SKM-1 treated with dmso at 0.1 percent for 144 hours (cell line): ENCODE measurements around the gene LRMDA.
"Not testable (repeated sequence)": the region's sequence is repeated elsewhere in the genome, so short reads cannot be mapped to it uniquely, and the experiment has no call there.

Source experiments
- DNase-seq: peaks from one replicate; lab custom pipeline; 2025; ENCODE audit not compliant: unreplicated experiment; lab: John Stamatoyannopoulos, UW

LRMDA gene

DNA sequence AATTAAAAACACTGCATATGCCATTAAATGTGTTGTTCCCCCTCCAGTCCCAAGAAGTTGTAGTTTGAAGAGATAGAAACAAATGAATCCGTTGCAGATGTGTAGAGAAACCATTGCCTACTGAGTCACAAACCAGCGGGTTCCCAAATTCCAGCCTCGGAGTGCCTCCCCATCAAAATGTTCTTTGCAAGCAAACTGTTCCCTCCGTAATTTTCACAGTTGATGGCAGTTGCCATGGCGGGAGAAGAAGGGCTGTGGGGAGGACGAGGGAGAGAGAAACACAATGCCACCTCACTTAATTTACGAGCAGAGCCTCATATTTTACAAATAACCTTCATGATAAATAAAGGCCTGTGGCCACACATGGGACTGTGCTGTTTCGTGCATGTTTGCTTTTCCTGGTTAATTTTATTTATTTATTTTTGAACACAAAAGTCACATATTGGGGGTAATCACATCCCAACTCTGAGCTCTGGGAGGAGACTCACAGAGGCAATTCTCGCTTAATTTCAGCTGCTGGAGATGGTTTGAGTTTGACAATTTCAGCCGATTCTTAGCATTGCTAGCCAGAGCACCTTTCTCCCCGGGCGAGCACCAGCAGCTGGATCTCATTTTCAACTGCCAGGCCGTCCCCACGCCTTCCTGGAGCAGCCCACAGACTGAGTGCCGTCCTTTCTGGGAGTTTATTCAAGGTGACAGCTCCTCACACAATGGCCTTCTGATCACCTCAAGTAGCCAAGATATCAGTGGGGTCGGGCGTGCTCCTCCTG, 1122.0 kb downstream of the LRMDA start:
- DNase-seq = no peak

DNA sequence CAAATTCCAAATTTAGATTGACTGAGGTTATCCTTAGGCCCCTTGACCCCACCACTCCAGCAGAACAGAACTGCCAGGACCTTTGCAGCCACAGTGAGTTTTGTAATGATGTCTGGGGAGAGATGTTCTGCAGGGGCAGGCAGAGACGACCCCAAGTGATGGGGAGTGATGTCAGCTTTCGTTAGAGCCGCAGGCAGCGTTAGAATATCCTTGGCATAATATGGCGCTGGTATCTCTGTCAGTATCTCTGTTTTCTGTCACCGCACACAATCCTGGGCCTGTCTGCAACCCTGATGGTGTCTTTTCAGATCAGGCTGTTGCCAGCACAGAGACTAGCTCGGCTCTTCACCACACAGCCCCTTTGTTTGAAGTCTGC, 1122.6 kb downstream of the LRMDA start:
- DNase-seq = no peak

DNA sequence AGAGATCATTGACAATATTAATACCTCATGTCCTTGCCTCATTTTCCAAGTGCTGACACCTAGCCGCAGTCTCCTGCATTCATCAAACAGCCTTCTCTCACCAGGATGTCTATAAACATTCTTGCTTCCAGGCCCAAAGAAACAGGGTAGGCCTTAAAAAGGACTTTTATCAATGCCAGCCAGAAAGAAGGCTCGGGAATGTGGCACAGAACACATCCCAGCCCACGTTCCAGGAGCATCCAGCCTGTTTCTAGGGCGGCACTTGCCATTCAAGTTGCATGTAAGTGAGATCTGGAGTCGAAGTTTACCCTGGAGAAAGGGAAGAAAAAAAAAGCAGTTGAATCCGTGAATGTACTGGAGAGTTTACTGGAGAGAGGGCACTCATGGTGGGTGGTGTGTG, 1123.1 kb downstream of the LRMDA start:
- no peak for DNase-seq

DNA sequence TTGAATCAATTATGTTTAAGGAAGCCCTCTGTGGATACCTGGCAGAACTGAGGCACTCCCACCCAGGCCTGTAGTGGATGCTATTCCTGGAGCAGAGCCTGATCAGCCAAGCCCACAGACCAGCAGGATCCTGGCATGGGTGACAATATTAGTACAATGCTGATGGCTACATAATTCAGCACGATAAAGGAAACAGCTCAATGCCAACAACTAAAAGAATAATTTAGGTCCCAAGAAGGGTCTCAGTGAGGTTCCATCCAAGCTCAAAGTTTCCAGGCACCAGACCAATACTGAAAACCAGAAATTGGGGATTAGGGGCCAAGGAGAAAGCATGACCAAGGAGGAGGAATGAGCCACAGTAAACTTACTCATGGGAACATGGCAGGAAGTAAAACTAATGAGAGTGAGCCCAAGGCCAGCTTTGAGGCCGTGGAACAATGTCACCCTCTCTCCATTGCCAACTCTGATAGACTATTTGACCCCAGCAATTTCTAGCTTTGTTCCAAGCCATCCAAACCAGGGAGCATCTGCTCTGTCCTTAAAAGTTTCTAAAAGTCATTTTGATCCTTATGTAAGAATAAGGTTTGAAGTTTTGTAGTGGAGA, 1123.7 kb downstream of the LRMDA start:
- no peak for DNase-seq

DNA sequence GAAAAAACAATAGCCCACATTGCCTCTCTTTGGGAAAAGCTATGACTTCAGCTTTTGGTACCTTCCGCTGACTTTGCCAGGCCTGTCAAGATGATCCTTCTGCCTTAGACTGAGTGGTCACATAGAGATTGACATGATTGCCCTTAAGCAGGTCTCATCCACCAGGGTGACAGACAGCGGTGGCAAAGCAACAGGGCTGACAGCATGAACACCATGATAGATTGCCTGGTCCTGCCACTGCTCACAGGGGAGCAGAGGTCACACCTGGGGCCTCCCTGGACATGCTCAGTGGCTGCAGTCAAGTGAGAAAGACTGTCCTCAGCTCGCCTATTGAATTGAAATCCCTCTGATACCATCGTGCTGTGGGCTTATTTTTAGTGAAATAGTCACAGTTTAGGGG, 1125.9 kb downstream of the LRMDA start:
- no peak for DNase-seq

DNA sequence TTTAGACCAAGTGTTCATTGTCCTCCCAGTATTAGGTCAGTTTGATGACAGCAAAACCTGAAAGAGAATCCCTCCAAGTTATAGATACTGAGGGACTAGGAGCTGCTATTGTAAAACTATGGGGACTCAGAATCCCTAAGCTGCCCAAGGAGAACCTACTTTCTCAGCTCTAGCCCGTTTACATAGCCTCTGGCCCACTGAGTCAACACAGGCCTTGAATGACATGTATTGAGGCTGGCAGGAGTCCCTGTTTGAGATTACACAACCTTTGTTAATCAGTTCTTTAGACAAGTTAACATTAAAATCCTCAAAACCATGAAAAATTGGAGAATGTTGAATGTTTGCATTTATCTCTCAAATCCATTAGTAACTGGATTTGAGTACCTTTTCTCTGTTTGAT, 1127.2 kb downstream of the LRMDA start:
- DNase-seq = no peak

DNA sequence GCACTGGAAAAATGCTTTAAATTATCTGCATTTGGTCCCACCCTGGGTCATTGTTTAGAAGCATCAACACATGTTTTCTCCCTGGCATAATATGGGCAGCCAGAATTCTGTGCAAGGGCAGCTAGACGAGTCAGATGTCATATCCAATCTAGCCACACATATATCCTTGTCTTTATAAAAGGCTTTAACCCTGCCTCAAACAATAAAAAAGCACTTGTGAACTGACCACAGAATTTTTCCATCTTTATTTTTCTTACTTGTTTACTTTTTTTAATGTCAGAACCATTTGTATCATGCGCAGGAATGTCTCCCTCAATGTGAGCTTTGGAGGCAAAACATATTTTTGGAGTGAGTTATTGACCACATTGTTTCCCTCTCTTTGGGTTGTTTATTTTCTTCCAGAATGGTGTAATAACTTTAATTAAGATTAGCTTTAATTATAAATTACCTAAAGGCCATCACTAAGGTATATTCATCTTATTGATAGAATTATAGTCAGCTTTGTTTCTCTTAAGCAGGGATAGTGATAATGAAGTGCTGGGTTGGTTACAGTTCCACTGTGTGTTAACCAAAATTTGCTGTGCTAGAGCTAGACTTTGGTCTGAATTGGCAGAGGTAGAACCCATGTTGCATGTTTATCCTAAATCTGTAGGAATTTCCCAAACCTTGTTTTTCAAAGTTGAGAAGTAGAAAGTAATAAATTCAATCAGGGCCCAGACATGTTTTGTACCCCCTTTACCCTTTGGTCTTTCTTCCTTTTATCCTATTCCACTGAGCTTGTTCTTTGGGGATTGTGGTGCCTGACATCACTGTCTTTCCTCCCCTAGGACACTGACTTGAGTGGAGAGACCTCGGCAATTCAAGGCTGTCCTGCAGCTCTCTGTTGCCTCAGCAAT, 1127.8 kb downstream of the LRMDA start:
- DNase-seq = no peak

DNA sequence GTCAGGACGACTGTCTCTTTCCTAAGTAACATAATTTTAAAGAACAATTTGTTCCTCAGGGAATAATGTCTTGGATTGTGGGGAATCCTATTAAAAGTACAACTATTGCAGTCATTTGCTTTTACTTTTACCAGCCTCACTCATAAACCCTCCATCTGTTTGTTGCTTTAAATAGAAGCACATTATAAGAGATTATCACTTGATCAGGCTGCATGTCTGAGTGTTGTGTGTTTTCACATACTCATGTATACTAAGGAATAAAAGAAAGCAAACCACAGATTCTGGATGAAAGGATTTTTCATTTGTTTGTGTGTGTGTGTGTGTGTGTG, 1128.4 kb downstream of the LRMDA start:
- no peak for DNase-seq

DNA sequence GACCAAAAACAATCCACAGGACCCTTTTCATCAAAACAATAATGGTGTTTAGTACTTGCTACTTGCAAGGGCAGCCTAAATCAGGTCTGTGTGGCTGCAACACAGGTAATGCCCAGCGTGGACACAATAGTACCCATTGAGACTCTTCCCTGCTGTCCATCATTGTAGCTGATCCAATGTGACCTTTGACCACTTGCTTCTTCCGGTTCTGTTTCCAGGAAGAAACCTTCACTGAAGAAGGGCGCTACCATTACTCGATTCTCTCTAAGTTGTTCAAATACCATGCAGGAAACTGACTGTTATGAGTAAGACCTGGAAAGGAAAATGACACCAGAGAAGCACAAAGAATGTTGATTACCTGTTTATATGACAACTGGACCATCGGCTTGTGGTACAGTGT, 1128.9 kb downstream of the LRMDA start:
- DNase-seq = no peak

DNA sequence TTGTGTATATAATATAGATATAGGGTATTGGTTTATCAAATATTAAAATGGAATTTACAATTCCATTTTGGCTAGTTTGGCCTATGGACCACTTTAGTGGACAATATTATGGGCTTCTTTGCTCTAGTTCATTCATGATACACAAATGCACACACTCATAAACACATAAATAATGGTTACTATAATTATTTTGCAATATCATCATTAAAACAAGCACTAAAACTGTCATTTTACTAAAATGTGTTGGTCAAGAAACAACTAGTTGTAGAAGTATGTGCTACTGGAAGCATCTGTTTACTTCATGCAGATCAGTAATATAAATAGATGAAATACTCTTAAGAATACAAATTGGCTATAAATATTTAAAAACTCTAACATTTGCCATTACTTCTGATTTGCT, 1131.9 kb downstream of the LRMDA start:
- no peak for DNase-seq

DNA sequence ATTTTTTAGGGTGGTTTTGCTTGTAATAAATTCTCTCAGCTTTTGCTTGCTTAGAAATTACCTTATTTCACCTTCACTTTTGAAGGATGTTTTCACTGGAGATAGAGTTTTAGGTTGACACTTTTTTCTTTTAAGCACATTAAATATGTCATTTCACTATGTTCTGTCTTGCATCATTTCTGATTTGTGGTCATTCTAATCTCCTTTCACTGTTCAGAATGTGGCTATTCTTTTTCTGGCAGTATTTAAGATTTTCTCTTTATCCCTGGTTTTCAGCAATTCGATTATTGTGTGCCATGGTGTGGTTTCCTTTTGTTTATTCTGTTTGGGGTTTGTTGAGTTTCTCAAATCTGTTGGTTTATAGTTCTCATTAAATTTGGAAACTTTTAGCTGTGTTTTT, 1140.6 kb downstream of the LRMDA start:
- no peak for DNase-seq

DNA sequence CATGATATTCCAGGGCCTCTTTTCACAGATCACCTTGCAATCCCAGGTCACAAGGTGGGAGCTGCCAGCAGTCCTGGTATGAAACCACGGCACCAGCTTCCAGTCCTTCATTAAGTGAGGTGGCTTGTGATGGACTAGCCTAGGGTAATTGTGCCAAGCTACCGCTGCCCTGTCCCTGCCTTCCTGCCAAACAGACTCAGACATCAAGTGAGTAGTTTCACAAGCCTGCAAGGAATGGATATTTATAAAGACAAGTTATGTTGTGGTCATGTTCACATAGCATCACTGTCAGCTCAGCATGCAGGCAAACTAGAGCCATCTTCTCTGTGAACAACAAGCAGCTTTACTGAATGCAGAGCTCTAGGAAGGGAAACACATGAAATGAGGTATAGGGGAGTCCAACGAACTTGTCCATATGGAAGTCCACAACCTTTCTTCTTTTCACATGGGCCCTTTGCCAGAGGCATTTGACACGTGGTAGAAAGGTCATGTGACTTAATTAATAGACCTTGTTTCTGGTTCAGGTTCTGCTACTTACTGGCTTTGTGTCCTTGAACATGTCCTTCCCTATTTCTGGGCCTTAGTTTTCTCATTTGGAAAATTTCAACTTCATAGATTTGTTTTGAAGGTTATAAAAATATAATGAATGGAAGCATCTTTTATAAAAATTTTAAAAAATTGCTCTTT, 1145.0 kb downstream of the LRMDA start:
- no peak for DNase-seq

DNA sequence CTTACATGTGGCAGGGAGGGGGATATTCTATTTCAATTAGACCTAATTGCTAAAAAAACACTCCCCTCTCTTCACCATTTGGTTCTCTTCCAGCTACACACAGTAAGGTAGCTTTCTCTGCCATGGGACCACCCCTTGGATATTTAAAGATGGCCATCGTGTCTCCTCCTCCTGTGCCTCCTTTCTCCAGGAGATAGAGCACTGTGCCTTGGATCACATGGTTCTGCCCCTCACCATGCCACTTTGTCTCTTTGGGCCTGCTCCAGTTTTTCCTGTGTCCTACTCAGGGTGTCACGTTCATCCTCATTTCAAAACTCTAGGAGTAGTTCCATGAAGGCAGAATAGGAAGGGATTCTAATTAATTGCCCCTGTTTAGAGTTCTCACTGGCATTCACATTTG, 1146.0 kb downstream of the LRMDA start:
- DNase-seq = no peak

DNA sequence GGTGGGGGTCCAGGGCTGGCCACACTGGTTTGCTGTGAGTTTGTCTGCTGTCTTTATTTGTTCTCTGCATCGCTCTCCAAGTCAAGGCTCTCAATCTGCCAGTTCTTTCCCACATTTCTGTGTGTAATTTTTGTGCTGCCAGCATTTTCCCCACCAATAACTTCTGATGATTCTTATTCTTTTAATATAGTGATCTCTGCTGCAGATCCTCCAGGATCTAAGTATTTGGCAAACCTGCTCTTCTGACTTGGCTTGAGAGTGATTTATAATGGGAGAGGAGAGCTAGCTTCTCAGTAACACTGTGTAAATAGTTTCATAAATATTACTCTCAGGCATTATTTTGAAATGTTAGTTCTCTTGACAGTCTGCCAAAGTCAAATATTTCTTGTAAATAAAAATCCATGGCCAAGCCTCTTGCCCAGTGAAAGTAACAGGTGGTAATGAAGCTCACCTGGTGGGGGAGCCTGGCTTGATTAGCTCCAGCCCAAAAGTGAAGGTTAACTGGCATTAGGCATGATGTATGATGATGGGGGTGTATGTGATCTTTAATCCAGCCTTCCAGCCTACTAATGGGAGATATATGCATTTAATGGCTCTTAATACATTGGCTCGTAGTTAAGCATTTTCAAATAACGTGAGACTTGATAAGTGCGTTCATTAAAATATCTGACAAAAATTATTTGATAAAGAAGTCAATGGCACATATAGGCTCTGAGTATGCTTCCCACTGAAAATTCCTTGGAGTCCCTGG, 1150.3 kb downstream of the LRMDA start:
- DNase-seq = no peak

DNA sequence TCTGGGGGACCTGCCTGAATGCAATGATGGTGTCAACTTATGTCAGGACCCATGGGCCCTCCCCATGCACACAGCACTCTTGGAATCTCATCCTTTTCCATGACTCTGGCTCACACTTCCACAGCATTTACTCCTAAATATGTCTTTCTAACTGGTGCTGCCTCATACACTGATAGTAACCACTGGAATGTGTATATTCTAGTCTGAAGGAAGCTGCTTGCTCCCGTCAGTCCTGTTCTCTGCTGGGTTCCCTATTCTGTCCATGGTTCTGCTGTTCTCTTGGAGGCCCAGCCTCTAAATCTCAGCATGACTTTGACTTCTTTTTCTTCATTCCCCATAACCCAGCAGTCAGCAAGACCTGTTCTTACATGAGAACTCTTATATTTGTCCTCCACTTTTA, 1151.1 kb downstream of the LRMDA start:
- DNase-seq = no peak

DNA sequence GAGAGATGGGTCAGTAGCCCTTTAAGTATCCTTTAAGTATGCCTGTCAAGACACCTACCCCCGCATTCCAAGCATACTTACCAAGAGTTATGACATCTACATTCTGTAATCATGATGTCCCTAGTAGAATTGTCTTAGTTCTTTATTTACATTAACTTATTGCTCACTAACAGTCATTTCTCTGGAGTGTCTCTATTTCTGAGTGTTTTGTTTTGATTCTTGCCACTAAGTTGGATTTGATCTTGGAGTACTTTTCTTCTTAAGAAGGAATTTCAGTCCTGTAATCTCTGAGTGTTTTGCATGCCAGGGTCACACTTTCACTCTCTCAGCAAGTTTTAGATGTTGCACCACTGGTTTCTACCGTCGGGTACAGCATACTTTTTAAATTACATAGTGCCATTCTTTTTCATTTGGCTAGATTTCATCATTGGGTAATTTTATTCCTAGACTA, 1152.3 kb downstream of the LRMDA start:
- DNase-seq = no peak

DNA sequence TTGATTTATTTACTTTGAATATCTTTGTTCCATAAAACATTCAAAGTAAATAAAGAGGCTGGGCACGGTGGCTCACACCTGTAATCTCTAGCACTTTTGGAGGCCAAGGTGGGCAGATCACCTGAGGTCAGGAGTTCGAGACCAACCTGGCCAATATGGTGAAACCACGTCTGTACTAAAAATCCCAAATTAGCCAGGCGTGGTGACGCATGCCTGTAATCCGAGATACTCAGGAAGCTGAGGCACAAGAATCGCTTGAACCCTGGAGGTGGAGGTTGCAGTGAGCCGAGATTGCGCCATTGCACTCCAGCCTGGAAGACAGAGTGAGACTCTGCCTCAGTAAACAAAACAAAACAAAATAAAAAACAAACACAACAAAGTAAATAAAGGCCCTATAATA, 1153.0 kb downstream of the LRMDA start:
- DNase-seq = not testable (repeated sequence)
